KOPT-K1 (cell line): ENCODE results near the gene CARD8.
"Not testable (repeated sequence)": the region's sequence is repeated elsewhere in the genome, so short reads cannot be mapped to it uniquely, and the experiment has no call there.

Source experiments
- H3K27ac ChIP-seq: fragments of 200-600 bp; sonication (generic); 2 replicates; pipeline ENCODE4 v1.5.1; 2016; ENCODE audit warnings: antibody characterized with exemption, mild to moderate bottlenecking, low read depth, low read length; ENCODE audit not compliant: poor library complexity, severe bottlenecking
- H3K36me3 ChIP-seq: fragments of 200-600 bp; sonication (generic); 2 replicates; pipeline ENCODE4 v1.5.1; 2017; ENCODE audit warnings: antibody characterized with exemption, mild to moderate bottlenecking, low read length, moderate library complexity; ENCODE audit not compliant: insufficient read depth
- H3K9me3 ChIP-seq: fragments of 200-600 bp; sonication (generic); 2 replicates; pipeline ENCODE4 v1.5.1; 2017; ENCODE audit warnings: antibody characterized with exemption, low read length, mild to moderate bottlenecking; ENCODE audit not compliant: insufficient read depth, poor library complexity, severe bottlenecking

CARD8 gene

DNA sequence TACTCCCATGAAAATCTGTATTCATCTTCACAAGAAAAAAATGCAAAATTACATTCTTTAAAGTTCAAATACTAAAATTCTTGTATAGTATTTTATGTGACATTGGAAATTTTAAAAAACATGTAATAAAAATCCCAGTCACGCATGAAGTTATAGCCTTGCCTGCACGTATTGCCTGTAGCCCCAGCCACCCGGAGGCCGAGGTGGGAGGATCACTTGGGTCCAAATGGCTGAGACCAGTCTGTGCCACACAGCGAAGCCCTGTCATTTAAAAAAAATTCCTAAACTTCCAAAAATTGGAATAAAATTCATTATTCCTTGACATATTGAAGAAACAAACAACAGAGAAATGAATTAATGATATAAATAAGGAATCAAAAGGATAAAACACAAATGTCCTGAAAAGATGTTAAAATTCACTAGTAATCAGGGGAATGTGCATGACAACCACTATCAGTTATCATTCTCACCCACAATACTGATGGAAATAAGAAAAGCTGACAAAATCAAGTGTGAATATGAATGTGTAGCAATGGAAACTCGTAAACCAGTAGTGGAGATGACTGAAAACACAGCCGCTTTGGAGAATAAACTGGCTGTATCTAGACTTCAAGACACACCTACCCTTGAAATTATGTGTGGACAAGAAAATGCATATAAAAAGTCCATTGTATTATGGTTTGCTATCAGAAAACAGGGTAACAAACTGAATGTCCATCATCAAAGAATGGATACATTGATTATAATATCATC is 7.5 kb downstream of the CARD8 start:
- Histone ChIP-seq H3K36me3 (peaks cover 39% of the 10 kb centered on the region), H3K27ac (no peak overlapping the region), H3K9me3 (no peaks in the 10 kb centered on the region)

DNA sequence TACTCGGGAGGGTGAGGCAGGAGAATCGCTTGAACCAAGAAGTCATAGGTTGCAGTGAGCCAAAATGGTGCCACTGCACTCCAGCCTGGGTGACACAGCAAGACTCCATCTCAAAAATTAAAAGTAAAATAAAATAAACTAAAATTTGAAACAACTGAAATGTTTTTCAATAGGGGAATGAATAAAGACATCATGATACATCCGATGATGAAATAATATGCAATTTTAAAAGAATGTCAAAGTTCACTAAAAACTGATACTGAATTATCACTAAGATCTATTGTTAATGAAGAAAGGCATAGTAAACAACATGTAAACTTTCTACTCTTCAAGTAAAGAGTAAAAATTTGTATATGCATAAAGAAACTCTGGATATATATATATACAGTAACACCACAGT is 8.5 kb downstream of the CARD8 start:
- Histone ChIP-seq H3K27ac (no peak overlapping the region), H3K36me3 (peaks cover 39% of the 10 kb centered on the region), H3K9me3 (no peaks in the 10 kb centered on the region)

DNA sequence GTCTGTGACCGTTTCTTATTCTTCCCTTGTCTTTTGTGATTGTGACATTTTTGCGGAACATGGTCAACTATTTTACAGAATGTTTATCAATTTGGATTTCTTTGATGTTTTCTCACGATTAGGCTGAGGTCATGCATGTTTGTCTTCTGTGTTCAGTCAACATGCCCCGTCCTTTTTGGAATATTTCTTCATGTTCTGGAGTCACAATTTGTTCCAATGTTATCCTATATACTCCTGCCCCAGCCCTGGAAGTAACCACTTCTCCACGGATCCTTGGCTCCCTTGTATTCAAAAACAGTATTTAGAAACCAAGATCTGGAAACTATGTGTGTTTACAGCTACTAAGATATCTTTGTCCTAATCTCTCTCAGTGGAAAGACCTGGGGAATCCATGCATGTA is 9.6 kb downstream of the CARD8 start:
- Histone ChIP-seq H3K36me3 (peaks cover 39% of the 10 kb centered on the region), H3K27ac (no peak overlapping the region), H3K9me3 (no peaks in the 10 kb centered on the region)

DNA sequence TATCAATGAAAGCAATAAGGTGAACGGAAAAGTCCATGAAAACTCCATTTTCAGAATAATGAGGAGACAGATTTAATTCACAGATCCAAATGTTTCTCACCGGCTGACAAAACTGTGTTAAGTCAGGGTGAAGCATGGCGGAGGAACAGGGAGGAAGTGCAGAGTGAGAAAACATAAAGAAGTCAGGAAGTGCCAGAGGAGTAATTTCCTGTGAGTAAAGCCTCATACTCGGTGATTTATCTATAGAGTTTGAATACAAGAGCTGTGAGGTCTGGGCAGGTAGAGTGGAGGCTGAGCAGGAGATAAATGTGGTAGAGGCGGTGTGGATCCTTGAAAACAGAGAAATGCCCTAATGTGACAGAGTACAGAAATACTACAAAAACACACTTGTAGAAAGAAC is 11.4 kb downstream of the CARD8 start:
- peaks cover 44% of the 10 kb centered on the region for H3K36me3 ChIP-seq
- peak overlapping the region; percentile 44 for H3K27ac ChIP-seq
- H3K9me3 ChIP-seq: no peaks in the 10 kb centered on the region

DNA sequence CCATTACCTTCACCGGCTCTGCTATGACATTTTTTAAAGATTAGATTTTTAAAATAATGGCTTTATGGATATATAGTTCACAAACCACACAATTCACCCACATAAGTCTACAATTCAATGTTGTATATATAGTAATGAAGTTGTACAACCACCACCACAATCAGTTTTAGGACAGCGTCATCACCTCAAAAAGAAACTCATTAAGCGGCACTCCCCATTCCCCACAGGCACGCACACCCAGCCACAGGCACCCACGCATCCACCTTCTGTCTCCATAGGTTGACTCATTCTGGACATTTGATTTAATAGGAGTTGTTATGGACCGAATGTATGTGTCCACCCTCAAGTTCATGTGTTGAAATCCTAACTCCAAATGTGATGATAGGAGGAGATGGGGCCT is 13.9 kb downstream of the CARD8 start:
- H3K36me3 ChIP-seq: peaks cover 43% of the 10 kb centered on the region
- not testable (repeated sequence) for H3K9me3 ChIP-seq

DNA sequence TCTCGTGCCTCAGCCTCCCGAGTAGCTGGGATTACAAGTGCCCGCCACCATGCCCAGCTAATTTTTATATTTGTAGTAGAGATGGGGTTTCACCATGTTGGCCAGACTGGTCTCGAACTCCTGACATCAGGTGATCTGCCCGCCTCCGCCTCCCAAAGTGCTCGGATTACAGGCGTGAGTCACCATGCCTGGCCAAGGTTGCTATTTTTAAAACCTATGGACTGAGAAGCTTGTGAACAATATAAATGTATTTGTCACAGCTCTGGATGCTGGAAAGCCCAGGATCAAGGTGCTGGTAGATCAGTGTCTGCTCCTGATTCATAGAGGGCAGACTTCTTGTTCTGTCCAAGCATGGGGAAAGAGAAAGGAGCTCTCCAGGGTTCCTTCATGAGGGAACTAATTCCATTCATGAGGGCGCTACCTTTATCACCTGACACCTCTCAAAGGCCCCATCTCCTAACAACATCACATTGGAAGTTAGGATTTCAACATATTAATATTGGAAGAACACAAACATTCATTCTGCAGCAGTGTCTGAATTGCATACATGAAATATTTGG is 16.1 kb downstream of the CARD8 start:
- Histone ChIP-seq H3K27ac (no peak overlapping the region), H3K9me3 (no peaks in the 10 kb centered on the region), H3K36me3 (peaks cover 43% of the 10 kb centered on the region)

More for the DNA sequence above, 13.9 kb downstream of the CARD8 start:
- not testable (repeated sequence) for H3K27ac ChIP-seq

DNA sequence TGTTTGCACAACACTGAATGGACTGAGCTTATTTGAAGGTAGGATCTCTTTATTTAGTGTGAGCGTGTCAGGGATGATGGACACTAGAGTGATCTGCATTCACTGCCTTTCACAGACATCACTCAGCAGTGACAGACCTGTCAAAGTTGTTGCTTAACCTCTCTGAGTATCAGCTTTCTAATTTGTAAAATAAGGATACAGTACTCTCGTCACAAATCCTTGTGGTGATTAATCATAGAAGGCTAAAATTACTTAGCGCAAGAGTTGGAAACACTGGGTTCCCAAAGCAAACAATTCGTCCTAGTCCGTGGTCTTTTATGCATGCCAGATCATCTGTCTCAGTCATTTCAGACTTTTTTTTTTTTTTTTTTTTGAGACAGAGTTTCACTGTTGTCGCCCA is 16.6 kb downstream of the CARD8 start:
- H3K9me3 ChIP-seq: no peaks in the 10 kb centered on the region

DNA sequence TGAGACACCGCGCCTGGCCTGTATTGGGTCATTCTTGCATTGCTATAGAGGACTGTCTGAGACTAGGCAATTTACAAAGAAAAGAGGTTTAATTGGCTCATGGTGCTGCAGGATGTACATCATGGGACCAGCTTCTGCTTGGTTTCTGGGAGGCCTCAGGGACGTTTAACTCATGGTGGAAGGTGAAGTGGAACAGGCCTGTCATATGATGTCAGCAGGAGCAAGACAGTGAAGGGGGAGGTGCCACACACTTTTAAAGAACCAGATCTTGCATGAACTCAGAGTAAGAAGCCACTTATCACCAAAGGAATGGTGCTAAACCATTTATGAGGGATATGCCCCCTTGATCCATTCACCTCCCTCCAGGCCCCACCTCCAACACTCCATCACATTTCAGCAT is 18.7 kb downstream of the CARD8 start:
- H3K36me3 ChIP-seq: peaks cover 68% of the 10 kb centered on the region
- no peak overlapping the region for H3K27ac ChIP-seq
- H3K9me3 ChIP-seq: no peaks in the 10 kb centered on the region

More for the DNA sequence above, 16.6 kb downstream of the CARD8 start:
- peaks cover 48% of the 10 kb centered on the region for H3K36me3 ChIP-seq
- no peak overlapping the region for H3K27ac ChIP-seq

DNA sequence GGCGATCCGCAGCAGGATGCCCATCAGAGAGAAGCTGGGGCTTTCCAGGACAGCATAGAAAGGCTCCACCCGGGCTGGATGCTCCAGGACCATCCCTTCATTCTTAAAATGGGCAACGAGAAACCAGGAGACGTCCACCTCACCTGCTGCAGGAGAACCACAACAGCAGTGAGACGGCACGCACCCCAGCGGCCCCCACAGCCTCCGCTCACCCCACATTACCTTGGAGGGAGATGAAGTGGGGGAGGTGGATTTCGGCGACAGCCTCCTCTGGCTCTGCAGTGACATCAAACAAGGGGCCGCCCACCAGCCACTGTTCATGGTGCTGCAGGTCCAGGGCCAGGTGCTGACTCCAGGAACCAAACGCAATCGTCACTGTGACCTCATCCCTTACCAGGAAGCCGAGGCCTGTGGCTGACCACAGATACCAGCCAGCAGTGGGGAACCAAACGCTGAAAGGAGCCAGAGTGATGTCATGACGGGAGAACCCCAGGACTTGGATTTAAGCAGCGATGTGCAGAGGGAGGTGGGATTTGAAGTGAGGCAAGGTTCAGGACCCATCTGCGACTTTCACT is 25.1 kb downstream of the CARD8 start:
- H3K27ac ChIP-seq: no peak overlapping the region
- peaks cover 83% of the 10 kb centered on the region for H3K36me3 ChIP-seq

DNA sequence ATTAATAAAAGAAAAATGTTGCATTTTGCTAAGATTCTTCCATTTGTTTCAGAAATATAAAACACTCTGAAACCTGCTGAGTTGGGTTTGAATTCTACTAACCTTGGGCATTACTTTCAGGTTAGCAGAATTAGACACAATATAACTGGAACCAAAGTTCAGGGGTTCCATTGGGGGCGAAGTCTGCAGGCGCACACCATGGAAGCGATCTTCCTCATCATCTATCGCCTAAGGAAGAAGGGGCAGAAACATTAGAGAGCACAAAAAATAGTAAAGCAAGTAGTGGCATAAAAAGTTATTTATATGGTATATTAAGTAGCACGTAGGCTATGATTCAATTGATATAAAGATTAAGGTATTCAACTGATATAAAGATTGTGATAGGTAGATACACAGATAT is 34.1 kb downstream of the CARD8 start:
- Histone ChIP-seq H3K36me3 (peaks cover 41% of the 10 kb centered on the region), H3K9me3 (no peaks in the 10 kb centered on the region), H3K27ac (no peak overlapping the region)

More for the DNA sequence above, 25.1 kb downstream of the CARD8 start:
- no peaks in the 10 kb centered on the region for H3K9me3 ChIP-seq

DNA sequence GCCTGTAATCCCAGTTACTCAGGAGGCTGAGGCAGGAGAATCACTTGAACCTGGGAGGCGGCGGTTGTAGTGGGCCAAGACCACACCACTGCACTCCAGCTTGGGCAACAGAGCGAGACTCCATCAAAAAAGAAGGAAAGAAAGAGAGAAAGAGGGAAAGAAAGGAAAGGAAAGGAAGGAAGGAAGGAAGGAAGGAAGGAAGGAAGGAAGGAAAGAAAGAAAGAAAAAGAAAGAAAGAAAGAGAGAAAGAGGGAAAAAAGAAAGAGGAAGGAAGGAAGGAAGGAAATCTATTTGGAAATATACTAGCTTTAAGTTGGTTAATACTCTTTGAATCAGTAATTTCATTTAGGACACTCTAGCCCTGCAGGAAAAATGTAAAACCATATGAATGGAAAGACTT is 34.9 kb downstream of the CARD8 start:
- not testable (repeated sequence) for H3K9me3 ChIP-seq, H3K27ac ChIP-seq
- peaks cover 48% of the 10 kb centered on the region for H3K36me3 ChIP-seq

DNA sequence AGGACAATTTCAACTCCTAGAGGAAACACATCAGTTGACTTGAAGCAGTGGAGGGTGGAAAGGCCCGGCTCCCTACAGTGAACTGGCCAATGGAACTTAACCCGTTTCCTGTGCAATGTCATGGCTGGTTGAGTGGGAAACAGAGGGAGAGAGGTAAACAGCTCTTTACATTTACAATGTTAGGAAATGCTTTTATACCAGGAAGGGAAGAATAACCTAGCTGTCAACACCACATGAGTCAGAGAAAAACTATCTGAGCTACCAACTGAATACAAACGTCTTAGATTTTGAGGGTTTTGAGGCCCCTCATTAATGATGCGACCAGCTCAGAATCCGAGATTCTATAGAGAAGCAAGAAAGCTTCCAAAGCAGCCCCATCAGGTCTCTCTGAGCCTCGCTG is 36.7 kb downstream of the CARD8 start:
- H3K9me3 ChIP-seq: no peaks in the 10 kb centered on the region
- H3K36me3 ChIP-seq: peaks cover 55% of the 10 kb centered on the region
- H3K27ac ChIP-seq: no peak overlapping the region

DNA sequence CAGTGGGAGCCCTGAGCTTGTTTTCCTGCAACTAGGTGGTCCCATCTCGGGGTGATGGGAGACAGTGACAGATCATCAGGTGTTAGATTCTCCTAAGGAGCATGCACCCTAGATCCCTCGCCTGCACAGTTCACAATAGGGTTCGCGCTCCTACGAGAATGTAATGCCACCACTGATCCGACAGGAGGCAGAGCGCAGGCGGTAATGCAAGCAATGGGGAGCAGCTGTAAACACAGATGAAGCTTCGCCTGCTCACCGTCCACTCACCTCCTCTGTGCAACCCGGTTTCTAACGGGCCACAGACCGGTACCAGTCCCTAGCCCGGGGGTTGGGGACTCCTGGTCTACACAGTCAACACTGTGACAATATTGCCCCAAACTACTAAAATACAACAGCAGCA is 38.8 kb downstream of the CARD8 start:
- no peaks in the 10 kb centered on the region for H3K9me3 ChIP-seq
- no peak overlapping the region for H3K27ac ChIP-seq
- H3K36me3 ChIP-seq: peaks cover 63% of the 10 kb centered on the region

DNA sequence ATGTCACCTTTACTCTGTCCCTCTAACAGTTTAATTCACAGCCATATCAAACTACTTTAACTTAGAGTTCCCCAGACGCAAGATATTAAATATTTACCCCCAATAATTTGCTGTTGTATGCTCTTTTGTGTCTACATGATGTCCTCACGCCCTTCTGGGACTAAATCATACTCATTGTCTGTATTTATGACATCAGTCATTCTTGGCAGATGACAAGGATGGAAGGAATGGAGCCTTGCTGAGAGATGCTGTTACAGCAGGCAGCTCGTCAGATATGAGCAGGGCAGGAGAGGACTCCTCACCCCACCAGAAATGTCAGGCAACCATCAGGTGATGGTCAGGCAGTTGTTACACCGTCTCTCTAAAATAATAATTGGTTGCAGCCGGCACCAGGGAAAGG is 41.8 kb downstream of the CARD8 start:
- H3K36me3 ChIP-seq: peaks cover 66% of the 10 kb centered on the region
- no peaks in the 10 kb centered on the region for H3K9me3 ChIP-seq
- no peak overlapping the region for H3K27ac ChIP-seq

DNA sequence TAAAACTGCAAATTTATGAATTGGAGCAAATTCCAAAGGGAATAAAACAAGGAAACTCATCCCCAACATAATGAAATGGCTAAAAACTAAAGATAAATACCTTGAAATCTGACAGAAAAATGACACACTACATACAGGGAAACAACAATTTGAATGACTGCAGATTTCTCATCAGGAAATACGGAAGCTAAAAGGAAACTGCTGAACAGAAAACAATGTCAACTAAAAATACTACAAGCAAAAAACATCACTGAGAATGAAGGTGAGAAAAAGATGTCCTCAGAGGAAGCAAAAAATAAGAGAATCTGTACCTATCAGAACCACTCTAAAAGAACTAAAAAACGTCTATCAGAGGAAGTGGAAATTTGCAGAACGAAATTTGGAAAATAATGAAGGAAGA is 45.7 kb downstream of the CARD8 start:
- H3K27ac ChIP-seq: no peak overlapping the region
- H3K36me3 ChIP-seq: peaks cover 40% of the 10 kb centered on the region

More for the DNA sequence above, 45.7 kb downstream of the CARD8 start:
- H3K9me3 ChIP-seq: no peaks in the 10 kb centered on the region
